Loucy (cell line): ENCODE results near the gene IL36G.

Experiments used
- EZH2phosphoT487 ChIP-seq: fragments of 200-600 bp; IDR thresholded peaks from 2 replicates; pipeline ENCODE4 v1.6.1; 2018; ENCODE audit warnings: antibody characterized with exemption, mild to moderate bottlenecking, moderate library complexity, borderline replicate concordance
- TF ChIP-seq, protein P1 (sequence below): fragments of 200-600 bp; sonication (generic); conservative IDR thresholded peaks from 2 replicates; pipeline ENCODE4 v1.5.1; 2014; ENCODE audit warnings: mild to moderate bottlenecking, antibody characterized with exemption, low read length

DNA sequence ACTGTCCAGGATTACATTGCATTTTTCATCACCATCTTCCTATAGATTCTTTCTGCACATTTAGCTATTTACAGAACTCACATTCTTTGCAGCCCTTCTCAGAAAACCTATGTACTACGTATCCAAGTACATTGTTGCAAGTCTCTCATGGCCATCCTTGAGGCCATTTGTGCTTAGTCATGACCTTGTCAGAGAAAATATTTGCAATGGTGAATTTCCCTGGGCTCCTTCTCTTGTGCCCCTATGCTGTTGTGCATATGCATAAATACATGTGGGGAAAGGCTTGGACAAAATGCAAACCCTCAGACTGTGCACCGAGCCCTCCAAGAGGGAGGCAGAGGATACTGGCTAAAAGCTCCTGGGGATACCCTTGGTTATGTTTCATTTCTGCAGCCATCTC, 47.0 kb downstream of the IL36G start:
- TF ChIP-seq, protein P1, sequence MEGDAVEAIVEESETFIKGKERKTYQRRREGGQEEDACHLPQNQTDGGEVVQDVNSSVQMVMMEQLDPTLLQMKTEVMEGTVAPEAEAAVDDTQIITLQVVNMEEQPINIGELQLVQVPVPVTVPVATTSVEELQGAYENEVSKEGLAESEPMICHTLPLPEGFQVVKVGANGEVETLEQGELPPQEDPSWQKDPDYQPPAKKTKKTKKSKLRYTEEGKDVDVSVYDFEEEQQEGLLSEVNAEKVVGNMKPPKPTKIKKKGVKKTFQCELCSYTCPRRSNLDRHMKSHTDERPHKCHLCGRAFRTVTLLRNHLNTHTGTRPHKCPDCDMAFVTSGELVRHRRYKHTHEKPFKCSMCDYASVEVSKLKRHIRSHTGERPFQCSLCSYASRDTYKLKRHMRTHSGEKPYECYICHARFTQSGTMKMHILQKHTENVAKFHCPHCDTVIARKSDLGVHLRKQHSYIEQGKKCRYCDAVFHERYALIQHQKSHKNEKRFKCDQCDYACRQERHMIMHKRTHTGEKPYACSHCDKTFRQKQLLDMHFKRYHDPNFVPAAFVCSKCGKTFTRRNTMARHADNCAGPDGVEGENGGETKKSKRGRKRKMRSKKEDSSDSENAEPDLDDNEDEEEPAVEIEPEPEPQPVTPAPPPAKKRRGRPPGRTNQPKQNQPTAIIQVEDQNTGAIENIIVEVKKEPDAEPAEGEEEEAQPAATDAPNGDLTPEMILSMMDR, result no peak
- TF ChIP-seq EZH2phosphoT487, result no peak
